Esophagus squamous epithelium (tissue), 5 donors: ENCODE data around the gene TSPAN32. TPM values are rescaled to one million over a fixed set of nuclear protein-coding genes. Genes with fewer than 3 reads are reported as not detected.

Experiments used
- DNase-seq: peaks from one replicate; lab custom pipeline; 2025; lab: John Stamatoyannopoulos, UW
- H3K27ac ChIP-seq, 4 donors: fragments of 200-600 bp; sonication (generic); one replicate each; pipeline ENCODE4 v1.5.1; 2016 to 2019; ENCODE audit warnings: mild to moderate bottlenecking in 1 of 4
- H3K27me3 ChIP-seq, 4 donors: fragments of 200-600 bp; sonication (generic); 1 replicate in 3 of 4; 2 replicates in 1 of 4; pipeline versions ENCODE4 v1.5.1 to v1.6.0; 2017 to 2021; ENCODE audit warnings: antibody characterized with exemption in 1 of 4
- H3K36me3 ChIP-seq, 3 donors: fragments of 200-600 bp; sonication (generic); one replicate each; pipeline ENCODE4 v1.5.1; 2016 to 2019
- H3K4me1 ChIP-seq, 3 donors: fragments of 200-600 bp; sonication (generic); one replicate each; pipeline ENCODE4 v1.5.1; 2017 to 2019
- H3K4me3 ChIP-seq, 4 donors: fragments of 200-600 bp; sonication (generic); 1 replicate in 3 of 4; 2 replicates in 1 of 4; pipeline ENCODE4 v1.5.1; 2016 to 2019; ENCODE audit warnings: mild to moderate bottlenecking in 2 of 4, moderate library complexity in 1 of 4
- H3K9me3 ChIP-seq, 3 donors: fragments of 200-600 bp; sonication (generic); one replicate each; pipeline ENCODE4 v1.5.1; 2016 to 2019
- POLR2A ChIP-seq, 4 donors: fragments of 450-650 bp; IDR thresholded peaks; one replicate each; pipeline ENCODE4 v1.6.1; 2017; ENCODE audit warnings: antibody characterized with exemption in 4 of 4, mild to moderate bottlenecking in 4 of 4, moderate library complexity in 3 of 4
- WGBS, 2 donors: methylation state at CpG; one replicate each; pipeline ENCODE4 v1.1.5; 2018; 5-methylcytosine and 5-hydroxymethylcytosine counted together
- intact Hi-C: fragments of 100-400 bp; cut with DNase I; formaldehyde crosslinking; loops from one replicate; pipeline ENCODE4 v1.15.0; 2022
- total RNA-seq, 4 donors: library from RNA; depleted of rRNA; stranded (reverse); fragments of >200 nt; gene quantifications; one replicate each; pipeline ENCODE4 v1.1.0, GENCODE V29; 2016
- TF ChIP-seq, protein P1 (sequence below), 6 experiments: fragments of 450-650 bp in 4 of 6; fragments of 200-600 bp in 2 of 6; sonication (generic) in 2 of 6; IDR thresholded peaks; one replicate each; pipeline ENCODE4 v1.5.1; 2016 to 2019; ENCODE audit warnings: antibody characterized with exemption in 6 of 6, mild to moderate bottlenecking in 4 of 6, moderate library complexity in 4 of 6
- donor health status: DM: yes; HTN: yes; CAD: no.

TSPAN32 gene
- total RNA-seq, 4 donors from 2014 or later, result 2.5 TPM; not detected in 3

DNA sequence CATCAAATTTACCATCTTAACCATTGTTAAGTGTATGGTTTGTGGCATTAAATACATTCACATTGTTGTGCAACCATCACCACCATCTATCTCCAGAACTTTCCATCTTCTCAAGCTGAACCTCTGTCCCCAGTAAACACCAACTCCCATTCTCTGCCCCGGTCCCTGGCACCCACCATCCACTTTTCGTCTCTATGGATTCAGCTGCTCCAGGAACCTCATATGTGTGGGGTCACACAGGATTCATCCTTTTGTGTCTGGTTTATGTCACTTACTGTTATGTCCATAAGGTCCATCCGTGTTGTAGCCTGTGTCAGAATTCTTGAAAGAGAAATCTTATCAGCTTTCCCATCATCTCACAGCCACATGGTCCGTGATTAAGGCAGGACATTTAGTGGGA, 16.3 kb downstream of the TSPAN32 start:
- intact Hi-C loops, result no loop called here
- no peak overlapping the region for H3K27ac ChIP-seq
- WGBS, 2 donors, result 91 to 94% methylated on average over 4 of the region's 4 CpGs
- H3K9me3 ChIP-seq, result no peaks in the 10 kb centered on the region
- TF ChIP-seq POLR2A (IDR thresholded peaks at IDR 0.05), result no peak
- TF ChIP-seq, protein P1, sequence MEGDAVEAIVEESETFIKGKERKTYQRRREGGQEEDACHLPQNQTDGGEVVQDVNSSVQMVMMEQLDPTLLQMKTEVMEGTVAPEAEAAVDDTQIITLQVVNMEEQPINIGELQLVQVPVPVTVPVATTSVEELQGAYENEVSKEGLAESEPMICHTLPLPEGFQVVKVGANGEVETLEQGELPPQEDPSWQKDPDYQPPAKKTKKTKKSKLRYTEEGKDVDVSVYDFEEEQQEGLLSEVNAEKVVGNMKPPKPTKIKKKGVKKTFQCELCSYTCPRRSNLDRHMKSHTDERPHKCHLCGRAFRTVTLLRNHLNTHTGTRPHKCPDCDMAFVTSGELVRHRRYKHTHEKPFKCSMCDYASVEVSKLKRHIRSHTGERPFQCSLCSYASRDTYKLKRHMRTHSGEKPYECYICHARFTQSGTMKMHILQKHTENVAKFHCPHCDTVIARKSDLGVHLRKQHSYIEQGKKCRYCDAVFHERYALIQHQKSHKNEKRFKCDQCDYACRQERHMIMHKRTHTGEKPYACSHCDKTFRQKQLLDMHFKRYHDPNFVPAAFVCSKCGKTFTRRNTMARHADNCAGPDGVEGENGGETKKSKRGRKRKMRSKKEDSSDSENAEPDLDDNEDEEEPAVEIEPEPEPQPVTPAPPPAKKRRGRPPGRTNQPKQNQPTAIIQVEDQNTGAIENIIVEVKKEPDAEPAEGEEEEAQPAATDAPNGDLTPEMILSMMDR (IDR thresholded peaks at IDR 0.05), result no peak
- H3K36me3 ChIP-seq, result no peaks in the 10 kb centered on the region
- no peak overlapping the region for H3K4me3 ChIP-seq
- peaks cover 0 to 47% (median 0%) of the 10 kb centered on the region in 4 donors for H3K27me3 ChIP-seq
- DNase-seq, result no peak
- peaks cover 12 to 38% (median 15%) of the 10 kb centered on the region in 3 donors for H3K4me1 ChIP-seq

DNA sequence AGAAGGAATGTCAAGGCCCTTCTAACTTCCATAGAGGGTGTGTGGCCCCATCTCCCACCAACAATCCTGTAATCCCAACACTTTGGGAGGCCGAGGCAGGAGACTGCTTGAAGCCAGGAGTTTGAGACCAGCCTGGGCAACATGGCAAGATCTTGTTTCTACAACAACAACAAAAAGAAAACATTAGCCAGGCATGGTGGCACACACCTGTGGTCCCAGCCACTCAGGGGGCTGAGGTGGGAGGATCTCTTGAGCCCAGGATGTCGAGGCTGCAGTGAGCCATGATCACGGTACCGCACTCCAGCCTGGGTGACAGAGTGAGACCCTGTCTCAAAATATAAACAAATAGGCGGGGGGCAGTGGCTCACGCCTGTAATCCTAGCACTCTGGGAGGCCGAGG, 16.9 kb downstream of the TSPAN32 start:
- no peak for DNase-seq
- Histone ChIP-seq H3K4me1 (peaks cover 12 to 32% (median 15%) of the 10 kb centered on the region in 3 donors), H3K27ac (no peak overlapping the region), H3K4me3 (no peak overlapping the region), H3K27me3 (peaks cover 0 to 47% (median 0%) of the 10 kb centered on the region in 4 donors), H3K36me3 (no peaks in the 10 kb centered on the region), H3K9me3 (no peaks in the 10 kb centered on the region)
- WGBS, 2 donors, result 79 to 91% methylated on average over 3 to 5 of the region's 7 CpGs
- intact Hi-C loops, result no loop called here
- TF ChIP-seq POLR2A (IDR thresholded peaks at IDR 0.05), result no peak
- TF ChIP-seq, protein P1 (IDR thresholded peaks at IDR 0.05), result no peak

GRCh38 chr11:2319791-2320472, 18.1 kb downstream of the TSPAN32 start:
- intact Hi-C loops, result no loop called here
- peaks cover 1 to 20% (median 6%) of the 10 kb centered on the region in 3 donors for H3K4me1 ChIP-seq
- TF ChIP-seq, protein P1 (IDR thresholded peaks at IDR 0.05), result no peak
- TF ChIP-seq POLR2A (IDR thresholded peaks at IDR 0.05), result no peak
- no peak for DNase-seq
- no peaks in the 10 kb centered on the region for H3K36me3 ChIP-seq
- WGBS, 2 donors, result 63 to 71% methylated on average over 5 to 9 of the region's 10 CpGs
- H3K27me3 ChIP-seq, result peaks cover 0 to 47% (median 0%) of the 10 kb centered on the region in 4 donors
- no peak overlapping the region for H3K4me3 ChIP-seq
- no peaks in the 10 kb centered on the region for H3K9me3 ChIP-seq
- H3K27ac ChIP-seq, result no peak overlapping the region

- Histone ChIP-seq H3K27ac (no peak overlapping the region), H3K27me3 (peaks cover 0 to 42% (median 0%) of the 10 kb centered on the region in 4 donors), H3K36me3 (no peaks in the 10 kb centered on the region), H3K9me3 (no peaks in the 10 kb centered on the region), H3K4me1 (peaks cover 0 to 20% (median 6%) of the 10 kb centered on the region in 3 donors), H3K4me3 (no peak overlapping the region)
- DNase-seq, result no peak
- TF ChIP-seq, protein P1 (IDR thresholded peaks at IDR 0.05), result no peak
- TF ChIP-seq POLR2A (IDR thresholded peaks at IDR 0.05), result no peak
- intact Hi-C loops, result no loop called here
- 84 to 100% methylated on average over 3 to 10 of the region's 23 CpGs for WGBS, 2 donors
Measured at GRCh38 chr11:2320568-2321310, 18.9 kb downstream of the TSPAN32 start.

DNA sequence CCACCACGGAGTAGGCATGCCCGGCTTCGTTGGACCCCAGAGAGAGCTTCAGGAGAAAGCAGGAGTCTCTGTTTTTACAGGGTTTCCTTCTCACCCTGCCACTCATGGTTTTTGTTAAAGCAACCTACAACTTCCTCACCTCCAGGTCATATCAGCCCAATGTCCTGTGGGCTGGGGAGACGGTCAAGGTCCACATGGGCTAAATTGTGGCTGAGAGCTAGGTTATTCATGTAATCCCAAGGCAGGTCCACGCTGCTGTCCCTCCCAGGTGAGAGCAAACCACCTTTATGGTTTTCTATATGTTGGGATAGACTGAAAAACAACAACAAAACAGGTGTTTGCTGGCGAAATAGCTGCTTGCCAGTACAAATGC, 19.5 kb downstream of the TSPAN32 start:
- Histone ChIP-seq H3K27ac (no peak overlapping the region), H3K4me1 (peaks cover 0 to 22% (median 6%) of the 10 kb centered on the region in 3 donors), H3K27me3 (peaks cover 0 to 36% (median 0%) of the 10 kb centered on the region in 4 donors), H3K36me3 (no peaks in the 10 kb centered on the region), H3K4me3 (no peak overlapping the region), H3K9me3 (no peaks in the 10 kb centered on the region)
- 67 to 72% methylated on average over 6 of the region's 6 CpGs for WGBS, 2 donors
- intact Hi-C loops, result no loop called here
- TF ChIP-seq, protein P1 (IDR thresholded peaks at IDR 0.05), result no peak
- no peak for TF ChIP-seq POLR2A (IDR thresholded peaks at IDR 0.05)
- no peak for DNase-seq
